Measurements from ENCODE around the gene TMEM263. TPM values are rescaled to one million over a fixed set of nuclear protein-coding genes. Genes with fewer than 3 reads are reported as not detected.

Gene TMEM263
- total RNA-seq, 3 donors from 2014 or later (not counting 1 experiment from before 2014, with no cell fraction given), result 24.1 to 37.5 (median 34.4) TPM

DNA sequence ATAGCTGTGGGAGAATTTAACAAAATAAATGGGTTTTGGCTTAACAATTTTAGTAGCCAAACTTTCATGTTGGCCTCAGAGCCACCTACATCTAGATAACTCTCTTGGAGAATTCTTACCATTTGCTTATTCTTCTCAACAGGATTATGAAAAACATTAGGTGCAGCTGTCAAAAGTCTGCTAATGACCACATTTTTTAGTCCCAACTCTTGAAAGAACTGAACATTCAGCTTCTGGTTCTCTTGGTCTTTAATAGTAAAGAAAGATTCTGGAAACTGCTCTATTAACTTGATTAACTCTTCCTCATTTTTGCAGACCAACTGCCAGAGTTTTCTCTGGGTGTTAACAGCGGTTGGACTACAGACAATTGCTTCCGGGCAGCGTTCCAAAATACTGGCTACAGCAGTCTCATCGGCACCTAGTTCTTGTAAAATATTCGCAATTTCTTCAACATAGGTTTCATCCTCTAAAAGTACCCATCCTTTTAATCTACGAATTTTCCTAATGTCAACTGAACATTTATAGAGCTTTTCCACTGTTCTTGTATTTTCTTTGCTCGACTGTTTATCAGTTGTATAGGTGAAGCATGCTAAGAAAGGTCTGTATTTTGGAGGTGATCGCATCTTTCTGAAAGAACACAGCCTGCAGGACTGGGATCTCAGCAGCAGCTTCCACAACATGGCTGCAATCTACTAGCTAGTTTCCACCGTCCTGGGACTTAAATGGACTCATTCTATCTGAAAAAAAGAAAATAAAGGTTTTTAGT, 22.5 kb downstream of the TMEM263 start:
- H3K27me3 Mint-ChIP-seq (ENCODE audit: low read depth in 2 of 2), result no peaks in the 10 kb centered on the region
- H3K36me3 Mint-ChIP-seq, result no peaks in the 10 kb centered on the region
- H3K36me3 ChIP-seq (ENCODE audit: control insufficient read depth, insufficient read depth, low read length), result peaks cover 13% of the 10 kb centered on the region
- no peak for ATAC-seq
- no peaks in the 10 kb centered on the region for H3K4me1 ChIP-seq (ENCODE audit: control insufficient read depth, insufficient read depth, low read length)
- no peak for DNase-seq
- 96% methylated on average over 7 of the region's 9 CpGs for WGBS (ENCODE audit: insufficient coverage)
- H3K9me3 ChIP-seq (ENCODE audit: control insufficient read depth, insufficient read depth, low read length), result no peaks in the 10 kb centered on the region
- intact Hi-C loops (cut with micrococcal nuclease), result no loop called here
- H3K4me1 Mint-ChIP-seq, result peaks cover 5 to 17% of the 10 kb centered on the region in 2 donors
- H3K4me3 ChIP-seq (ENCODE audit: low read length), result no peak overlapping the region
- no peak overlapping the region for H3K27ac ChIP-seq (ENCODE audit: low read length)
- H3K27ac Mint-ChIP-seq, result peak overlapping the region; percentile 35 to 41
- TF ChIP-seq, protein P1, sequence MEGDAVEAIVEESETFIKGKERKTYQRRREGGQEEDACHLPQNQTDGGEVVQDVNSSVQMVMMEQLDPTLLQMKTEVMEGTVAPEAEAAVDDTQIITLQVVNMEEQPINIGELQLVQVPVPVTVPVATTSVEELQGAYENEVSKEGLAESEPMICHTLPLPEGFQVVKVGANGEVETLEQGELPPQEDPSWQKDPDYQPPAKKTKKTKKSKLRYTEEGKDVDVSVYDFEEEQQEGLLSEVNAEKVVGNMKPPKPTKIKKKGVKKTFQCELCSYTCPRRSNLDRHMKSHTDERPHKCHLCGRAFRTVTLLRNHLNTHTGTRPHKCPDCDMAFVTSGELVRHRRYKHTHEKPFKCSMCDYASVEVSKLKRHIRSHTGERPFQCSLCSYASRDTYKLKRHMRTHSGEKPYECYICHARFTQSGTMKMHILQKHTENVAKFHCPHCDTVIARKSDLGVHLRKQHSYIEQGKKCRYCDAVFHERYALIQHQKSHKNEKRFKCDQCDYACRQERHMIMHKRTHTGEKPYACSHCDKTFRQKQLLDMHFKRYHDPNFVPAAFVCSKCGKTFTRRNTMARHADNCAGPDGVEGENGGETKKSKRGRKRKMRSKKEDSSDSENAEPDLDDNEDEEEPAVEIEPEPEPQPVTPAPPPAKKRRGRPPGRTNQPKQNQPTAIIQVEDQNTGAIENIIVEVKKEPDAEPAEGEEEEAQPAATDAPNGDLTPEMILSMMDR (IDR thresholded peaks at IDR 0.05), result no peak
- no peaks in the 10 kb centered on the region for H3K9me3 Mint-ChIP-seq
- H3K4me3 Mint-ChIP-seq, result no peak overlapping the region
- H3K27me3 ChIP-seq (ENCODE audit: control insufficient read depth, insufficient read depth, low read length), result no peaks in the 10 kb centered on the region

- no peak overlapping the region for H3K27ac ChIP-seq (ENCODE audit: low read length)
- Mint-ChIP-seq H3K27me3 (ENCODE audit: low read depth in 2 of 2) (no peaks in the 10 kb centered on the region), H3K27ac (no peak overlapping the region), H3K4me1 (peaks cover 10 to 33% of the 10 kb centered on the region in 2 donors), H3K9me3 (no peaks in the 10 kb centered on the region), H3K36me3 (no peaks in the 10 kb centered on the region), H3K4me3 (no peak overlapping the region)
- intact Hi-C loops (cut with micrococcal nuclease), result loop anchor here (10.0 kb wide), 1 partner anchor 114 kb away; the partner anchor contains the start of gene CRY1
- 90% methylated on average over 7 of the region's 7 CpGs for WGBS (ENCODE audit: insufficient coverage)
- DNase-seq (no peak), ATAC-seq (no peak)
- TF ChIP-seq, protein P1 (IDR thresholded peaks at IDR 0.05), result no peak
- peaks cover 11% of the 10 kb centered on the region for H3K36me3 ChIP-seq (ENCODE audit: control insufficient read depth, insufficient read depth, low read length)
- H3K4me3 ChIP-seq (ENCODE audit: low read length), result no peak overlapping the region
- peaks cover 3% of the 10 kb centered on the region for H3K4me1 ChIP-seq (ENCODE audit: control insufficient read depth, insufficient read depth, low read length)
- H3K27me3 ChIP-seq (ENCODE audit: control insufficient read depth, insufficient read depth, low read length), result no peaks in the 10 kb centered on the region
- no peaks in the 10 kb centered on the region for H3K9me3 ChIP-seq (ENCODE audit: control insufficient read depth, insufficient read depth, low read length)
These were observed 25.2 kb downstream of the TMEM263 start for GRCh38 chr12:106980944-106981343.

GRCh38 chr12:106981788-106982187, 26.1 kb downstream of the TMEM263 start:
- H3K36me3 Mint-ChIP-seq, result no peaks in the 10 kb centered on the region
- intact Hi-C loops (cut with micrococcal nuclease), result loop anchor here (10.0 kb wide), 1 partner anchor 113 kb away; the partner anchor contains the start of gene CRY1
- Histone ChIP-seq H3K27me3 (ENCODE audit: control insufficient read depth, insufficient read depth, low read length) (no peaks in the 10 kb centered on the region), H3K27ac (ENCODE audit: low read length) (no peak overlapping the region), H3K9me3 (ENCODE audit: control insufficient read depth, insufficient read depth, low read length) (no peaks in the 10 kb centered on the region), H3K4me1 (ENCODE audit: control insufficient read depth, insufficient read depth, low read length) (peaks cover 10% of the 10 kb centered on the region), H3K36me3 (ENCODE audit: control insufficient read depth, insufficient read depth, low read length) (peaks cover 11% of the 10 kb centered on the region), H3K4me3 (ENCODE audit: low read length) (no peak overlapping the region)
- H3K4me1 Mint-ChIP-seq, result peaks cover 18 to 38% of the 10 kb centered on the region in 2 donors
- H3K27ac Mint-ChIP-seq, result no peak overlapping the region
- DNase-seq (no peak), ATAC-seq (no peak)
- TF ChIP-seq, protein P1 (IDR thresholded peaks at IDR 0.05), result no peak
- no peaks in the 10 kb centered on the region for H3K9me3 Mint-ChIP-seq
- 96% methylated on average over 3 of the region's 3 CpGs for WGBS (ENCODE audit: insufficient coverage)
- no peaks in the 10 kb centered on the region for H3K27me3 Mint-ChIP-seq (ENCODE audit: low read depth in 2 of 2)
- no peak overlapping the region for H3K4me3 Mint-ChIP-seq

Data from natural killer cell (primary cell).